GM10266 (cell line): ENCODE measurements around the gene TMEFF1.

Experiments
- DNase-seq: peaks from one replicate; pipeline ENCODE4 v3.0.0; 2012; ENCODE audit errors: extremely low spot score
- CTCF ChIP-seq: IDR thresholded peaks from 2 replicates; pipeline ENCODE4 v1.5.1; 2012; ENCODE audit warnings: mild to moderate bottlenecking, low read depth; ENCODE audit not compliant: control insufficient read depth, insufficient read depth; ENCODE audit errors: missing control alignments

TMEFF1 gene

GRCh38 chr9:100466171-100466828 is 6.6 kb upstream of the TMEFF1 start:
- DNase-seq = no peak
- no peak for TF ChIP-seq CTCF

- no peak for DNase-seq
- no peak for TF ChIP-seq CTCF
Observed at GRCh38 chr9:100466829-100467221, 6.1 kb upstream of the TMEFF1 start.

- no peak for TF ChIP-seq CTCF
- no peak for DNase-seq
Observed at GRCh38 chr9:100468041-100468440, 4.9 kb upstream of the TMEFF1 start.

GRCh38 chr9:100472268-100472667 is 681 bp upstream of the TMEFF1 start:
- no peak for DNase-seq
- TF ChIP-seq CTCF = no peak

- no peak for TF ChIP-seq CTCF
- DNase-seq = peak; percentile 71
Observed at GRCh38 chr9:100473276-100474081, 530 bp downstream of the TMEFF1 start.

- peak; percentile 25 for DNase-seq
- no peak for TF ChIP-seq CTCF
Observed at GRCh38 chr9:100474082-100474923, 1.4 kb downstream of the TMEFF1 start.
